Globus pallidus (tissue), 1 donor: ENCODE data around the gene STK32C.

Source experiments
- DNase-seq: peaks from one replicate; pipeline ENCODE4 v3.0.0-alpha.2; 2015; ENCODE audit warnings: low spot score

Gene STK32C

DNA sequence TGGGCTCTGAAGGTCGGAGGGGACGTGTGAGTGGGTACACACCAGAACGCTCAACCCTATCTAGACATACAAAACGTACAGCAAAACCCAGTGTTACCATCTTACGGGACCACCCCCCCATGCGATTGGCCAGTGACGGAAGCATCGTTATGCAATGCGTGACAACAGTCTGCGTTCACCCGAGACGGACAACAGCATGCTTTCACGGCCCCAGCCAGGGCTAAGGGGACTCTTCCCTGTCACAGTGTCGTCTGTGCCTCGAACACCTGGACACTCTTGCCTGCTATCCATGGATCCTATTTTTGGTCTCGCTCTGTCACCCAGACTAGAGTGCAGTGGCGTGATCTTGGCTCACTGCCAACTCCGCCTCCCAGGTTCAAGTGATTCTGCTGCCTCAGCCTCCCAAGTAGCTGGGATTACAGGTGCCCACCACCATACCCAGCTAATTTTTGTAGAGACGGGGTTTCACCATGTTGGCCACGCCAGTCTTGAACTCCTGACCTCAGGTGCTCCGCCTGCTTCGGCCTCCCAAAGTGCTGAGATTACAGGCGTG, 97.7 kb downstream of the STK32C start:
- DNase-seq, result no peak

DNA sequence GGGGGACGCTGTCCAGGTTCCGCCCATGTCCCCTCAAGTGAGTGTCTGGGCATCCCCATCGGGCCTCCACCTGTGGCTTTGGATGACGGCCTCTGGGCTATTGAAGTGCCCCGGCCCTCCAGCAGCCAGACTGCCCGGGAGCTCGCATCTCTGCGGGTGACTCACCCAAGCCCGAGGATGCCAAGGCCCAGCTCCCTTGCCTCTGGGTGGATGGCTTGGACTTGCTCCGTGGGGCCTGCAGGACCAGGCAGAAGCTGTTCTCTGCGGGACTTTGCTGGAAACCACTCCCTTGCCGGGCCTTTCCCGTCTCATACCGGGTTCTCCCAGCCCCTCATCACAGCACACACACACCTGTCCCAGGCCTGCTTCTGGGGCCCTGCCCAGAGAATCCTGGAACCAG, 98.6 kb downstream of the STK32C start:
- DNase-seq, result no peak

DNA sequence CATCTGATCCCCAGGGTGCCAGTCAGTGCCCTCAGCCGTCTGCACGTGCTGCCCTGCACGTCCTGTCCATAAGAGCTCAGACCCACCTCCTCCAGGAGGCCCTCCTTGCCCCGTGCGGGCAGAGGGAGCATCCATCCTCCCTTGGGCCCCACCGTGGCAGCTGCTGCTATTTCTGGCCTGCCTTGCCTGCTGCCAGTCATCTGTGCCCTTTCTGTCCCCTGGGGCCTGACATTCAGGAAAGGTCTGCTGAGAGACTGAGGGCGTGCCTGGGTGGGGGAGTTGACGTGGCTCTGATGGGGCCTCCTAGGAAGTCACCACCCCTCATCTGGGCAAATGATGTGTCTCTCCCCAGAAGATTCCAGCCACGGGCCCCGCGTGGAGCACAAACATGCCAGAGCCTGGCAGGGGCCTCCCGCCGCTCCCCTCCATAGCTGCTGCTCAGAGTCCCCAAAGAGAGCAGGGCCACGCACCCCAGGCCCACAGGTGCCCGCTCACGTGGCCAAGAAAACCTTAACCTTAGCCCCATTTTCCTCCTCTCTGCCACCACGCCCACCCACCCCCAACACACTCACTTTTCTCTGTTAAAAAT, 99.2 kb downstream of the STK32C start:
- DNase-seq, result no peak

DNA sequence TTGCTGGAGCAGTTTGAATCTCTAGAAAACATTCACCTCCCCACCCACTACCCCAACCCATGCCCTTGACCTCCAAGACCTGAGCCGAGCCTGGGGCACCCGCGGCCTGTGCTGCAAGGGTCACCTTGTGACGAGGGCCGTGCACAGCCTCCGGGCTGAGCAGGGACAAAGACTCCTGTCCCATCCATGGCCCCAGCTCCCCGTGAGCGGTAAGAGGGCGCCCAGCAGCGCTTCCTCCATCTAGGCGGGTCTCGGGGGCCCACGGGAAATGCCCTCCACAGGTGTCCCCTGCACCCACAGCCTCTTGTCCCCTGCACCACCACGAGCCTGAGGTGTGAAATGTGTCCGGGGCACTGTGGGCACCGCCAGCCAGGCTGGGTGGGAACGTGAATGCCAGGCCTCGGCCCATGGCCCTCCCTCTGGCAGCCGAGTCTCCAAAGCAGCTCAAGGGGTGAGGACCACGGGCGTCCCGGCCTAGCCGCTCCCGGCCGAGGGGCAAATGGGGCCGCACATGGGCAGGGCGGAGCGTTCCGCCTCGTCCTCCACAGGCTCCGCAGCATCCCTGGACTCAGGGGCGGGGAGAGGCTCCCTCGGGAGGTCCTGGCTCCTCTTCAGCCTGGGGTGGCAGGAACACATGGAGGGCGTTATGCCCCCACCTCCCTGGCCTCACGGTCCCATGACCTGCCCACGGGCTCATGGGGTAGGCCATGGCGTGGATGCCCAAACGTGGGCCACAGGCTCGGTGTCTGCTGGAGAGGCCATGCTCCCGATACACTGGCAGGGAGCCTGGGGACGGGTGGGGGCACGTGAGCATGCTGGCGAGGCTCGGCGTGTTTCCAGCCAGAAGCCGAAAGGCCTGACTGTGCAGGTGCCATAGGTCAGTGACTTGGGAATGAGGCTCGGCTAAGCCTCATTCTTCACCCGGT, 100.0 kb downstream of the STK32C start:
- no peak for DNase-seq

DNA sequence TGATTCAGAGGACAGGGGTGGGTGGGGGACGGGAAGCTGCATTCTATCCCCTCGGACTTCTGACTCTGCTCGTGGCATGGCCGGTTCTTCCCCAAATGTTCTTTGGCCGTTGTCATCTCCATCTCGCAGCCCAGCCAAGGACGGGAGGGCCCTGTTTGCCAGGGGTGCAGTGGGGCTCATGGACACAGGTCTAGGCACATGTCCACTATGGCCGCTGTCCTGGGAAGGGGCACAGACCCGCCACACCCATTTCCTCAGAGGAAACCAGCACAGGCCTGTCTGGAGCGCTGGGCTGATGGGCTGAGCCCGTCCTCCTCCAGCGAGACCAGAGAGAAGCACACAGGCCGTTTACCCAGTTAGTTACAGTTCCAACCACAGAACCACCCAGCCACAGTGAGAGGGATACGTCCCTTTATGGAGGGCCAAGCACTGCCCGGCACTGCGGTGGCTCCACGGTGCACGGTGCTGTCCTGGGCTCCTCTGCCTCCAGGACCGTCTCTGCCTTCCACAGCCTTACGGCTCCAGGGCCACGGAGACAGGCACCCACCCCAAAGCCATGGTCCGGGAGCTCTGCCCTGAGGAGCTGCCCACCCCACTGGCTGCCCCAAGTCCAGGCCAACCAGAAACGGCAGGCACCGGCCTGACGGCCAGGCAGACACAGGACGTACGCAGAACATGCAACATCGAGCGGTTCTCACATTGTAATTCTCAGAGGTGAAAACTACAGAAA, 100.8 kb downstream of the STK32C start:
- no peak for DNase-seq

DNA sequence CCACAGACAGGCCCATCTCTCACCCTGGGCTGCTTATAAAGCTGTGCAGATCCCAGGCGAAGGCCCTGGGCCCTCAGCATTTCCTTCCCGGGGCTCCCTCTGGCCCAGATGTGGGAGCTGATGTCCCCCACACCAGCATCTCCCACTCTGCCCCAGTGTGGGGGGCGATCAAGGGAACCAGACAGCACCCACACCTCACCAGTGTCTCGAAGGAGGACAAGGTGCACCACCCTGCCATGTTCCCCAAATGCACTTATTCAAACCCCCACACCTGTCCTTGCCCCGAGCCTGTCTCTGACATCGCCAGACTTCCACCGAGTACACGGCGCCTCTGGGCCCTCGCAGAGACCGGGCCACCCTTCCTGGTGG, 101.4 kb downstream of the STK32C start:
- no peak for DNase-seq

DNA sequence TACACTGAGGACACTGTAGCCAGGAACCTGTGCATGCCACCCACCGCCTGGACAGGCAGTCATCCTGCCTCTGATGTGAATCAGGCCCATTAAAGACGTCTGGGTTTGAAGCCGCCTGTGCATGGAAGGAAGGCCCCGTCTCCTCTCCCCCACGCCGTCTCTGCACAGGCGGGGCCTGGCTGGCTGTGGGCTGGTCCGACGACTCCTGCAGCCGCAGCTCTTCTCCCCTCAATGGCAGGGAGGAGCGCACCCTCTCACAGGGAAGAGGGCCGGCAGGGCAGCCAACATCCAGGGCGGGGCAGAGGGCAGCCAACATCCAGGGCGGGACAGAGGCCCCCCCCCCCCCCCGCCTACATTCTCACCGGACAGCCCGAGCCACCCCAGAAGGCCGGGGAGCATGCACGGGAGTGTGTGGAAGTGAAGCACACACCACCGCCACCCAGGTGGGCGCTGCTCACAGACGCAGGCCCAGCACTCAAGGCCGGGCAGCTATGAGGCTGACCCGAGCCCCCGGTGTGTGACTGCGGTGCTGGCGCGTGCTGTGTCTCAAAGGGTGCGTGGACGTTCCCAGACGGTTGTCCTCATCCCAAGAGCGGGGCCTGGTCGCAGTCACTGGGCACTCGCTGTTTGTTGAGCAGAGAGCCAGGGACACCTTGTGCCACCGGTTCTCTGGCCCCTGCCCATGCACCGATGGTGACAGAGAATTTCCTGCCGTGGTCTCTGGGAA, 101.9 kb downstream of the STK32C start:
- DNase-seq, result no peak

DNA sequence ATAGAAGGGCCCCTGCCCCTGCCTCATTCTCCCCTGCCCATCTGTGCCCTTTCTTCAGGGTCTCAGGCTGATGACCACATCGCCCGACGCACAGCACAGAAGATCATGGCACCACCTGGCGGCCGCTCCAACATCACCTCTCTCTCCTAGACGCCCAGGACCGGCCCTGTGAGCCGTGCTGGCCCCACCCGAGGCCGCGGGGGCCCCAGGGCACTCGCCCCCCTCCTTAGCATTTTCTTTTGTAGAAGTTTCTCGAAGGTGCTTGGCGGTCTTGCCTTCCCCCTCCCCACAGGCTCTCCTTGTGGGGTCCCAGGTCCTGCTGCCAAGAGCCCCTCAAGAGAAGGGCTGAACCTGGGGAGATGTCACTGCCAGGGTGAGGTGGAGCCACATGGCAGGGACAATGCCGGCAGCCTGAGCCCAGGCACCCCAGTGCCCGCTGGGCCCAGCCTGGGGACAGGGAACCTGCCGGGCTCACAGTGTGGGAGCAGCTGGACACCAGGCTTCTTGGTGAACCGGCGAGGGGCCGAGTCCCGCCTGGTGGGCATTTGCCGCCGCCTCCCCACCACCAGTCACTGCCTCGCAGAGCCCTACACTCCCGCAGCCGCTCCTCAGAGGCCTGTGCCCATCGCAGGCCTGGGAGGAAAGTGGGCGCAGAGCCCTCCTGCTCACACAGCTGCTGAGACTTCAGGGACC, 102.8 kb downstream of the STK32C start:
- DNase-seq, result no peak

DNA sequence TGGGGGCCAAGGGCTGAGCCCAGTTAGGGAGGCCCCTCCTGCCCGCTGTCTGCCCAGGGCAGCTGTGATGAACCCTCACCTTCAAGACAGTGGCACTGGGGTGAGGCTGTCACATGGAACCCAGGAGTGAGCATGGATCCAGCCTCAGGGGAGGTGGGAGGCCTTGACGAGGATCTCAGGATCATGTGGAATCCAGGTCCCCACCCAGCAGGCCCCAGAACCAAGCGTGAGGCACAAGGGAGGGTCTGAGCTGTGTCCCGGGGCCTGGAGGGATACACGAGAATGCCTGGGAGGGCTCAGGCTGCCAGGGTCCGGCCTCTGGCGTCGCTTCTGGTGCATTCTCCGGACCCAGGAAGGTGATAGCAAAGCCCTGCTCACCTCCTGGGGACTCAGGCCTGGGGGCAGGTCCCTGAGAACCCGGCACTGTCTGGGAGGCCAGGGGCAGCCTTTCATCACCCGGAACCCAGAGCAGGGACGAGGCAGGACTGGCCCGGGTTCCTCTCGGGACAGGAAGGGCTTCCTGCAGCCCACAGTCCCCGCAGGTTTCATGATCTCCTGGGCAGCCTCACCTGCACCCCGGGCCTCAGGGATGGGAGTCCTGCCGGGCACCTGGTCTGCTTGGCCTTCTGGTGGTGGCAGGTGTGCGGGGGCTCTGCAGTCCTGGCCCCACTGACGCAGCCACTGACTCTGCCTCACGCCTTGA, 103.5 kb downstream of the STK32C start:
- DNase-seq, result no peak

DNA sequence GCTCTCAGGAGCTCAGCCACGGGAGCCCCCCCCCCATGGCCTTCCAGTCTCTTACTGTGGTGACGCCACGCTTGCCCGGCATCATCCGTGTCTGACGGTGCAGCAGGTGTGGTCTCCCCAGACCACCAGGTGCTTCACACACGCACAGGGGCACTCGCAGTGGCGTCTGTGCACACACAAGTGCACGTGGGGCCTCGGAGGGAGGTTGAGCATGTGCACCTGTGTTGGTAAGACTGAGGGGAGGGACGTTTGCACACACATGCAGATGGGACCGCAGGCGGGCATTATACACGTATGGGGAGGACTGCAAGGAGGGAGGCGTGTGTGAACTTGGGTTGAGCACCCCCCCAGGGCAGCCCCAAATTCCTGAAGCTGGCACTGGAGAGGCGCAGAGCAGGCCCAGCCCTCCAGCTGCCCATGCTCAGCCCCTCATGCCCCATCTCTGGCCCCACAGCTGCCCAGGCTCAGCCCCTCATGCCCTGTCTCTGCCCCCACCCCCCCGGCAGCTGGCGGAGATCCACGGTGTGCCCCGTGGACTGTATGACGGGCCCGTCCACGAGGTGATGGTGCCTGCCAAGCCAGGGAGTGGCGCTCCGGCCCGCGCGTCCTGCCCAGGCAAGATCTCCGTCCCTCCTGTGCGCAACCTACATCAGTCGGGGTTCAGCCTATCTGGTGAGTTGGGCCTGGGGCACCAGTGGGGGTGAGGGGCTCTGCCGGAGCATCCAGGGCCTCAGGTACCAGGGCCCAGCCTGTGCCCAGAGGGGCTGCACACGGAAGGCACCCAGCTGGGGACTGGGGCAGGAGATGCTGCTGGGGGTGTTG, 104.3 kb downstream of the STK32C start:
- DNase-seq, result no peak

DNA sequence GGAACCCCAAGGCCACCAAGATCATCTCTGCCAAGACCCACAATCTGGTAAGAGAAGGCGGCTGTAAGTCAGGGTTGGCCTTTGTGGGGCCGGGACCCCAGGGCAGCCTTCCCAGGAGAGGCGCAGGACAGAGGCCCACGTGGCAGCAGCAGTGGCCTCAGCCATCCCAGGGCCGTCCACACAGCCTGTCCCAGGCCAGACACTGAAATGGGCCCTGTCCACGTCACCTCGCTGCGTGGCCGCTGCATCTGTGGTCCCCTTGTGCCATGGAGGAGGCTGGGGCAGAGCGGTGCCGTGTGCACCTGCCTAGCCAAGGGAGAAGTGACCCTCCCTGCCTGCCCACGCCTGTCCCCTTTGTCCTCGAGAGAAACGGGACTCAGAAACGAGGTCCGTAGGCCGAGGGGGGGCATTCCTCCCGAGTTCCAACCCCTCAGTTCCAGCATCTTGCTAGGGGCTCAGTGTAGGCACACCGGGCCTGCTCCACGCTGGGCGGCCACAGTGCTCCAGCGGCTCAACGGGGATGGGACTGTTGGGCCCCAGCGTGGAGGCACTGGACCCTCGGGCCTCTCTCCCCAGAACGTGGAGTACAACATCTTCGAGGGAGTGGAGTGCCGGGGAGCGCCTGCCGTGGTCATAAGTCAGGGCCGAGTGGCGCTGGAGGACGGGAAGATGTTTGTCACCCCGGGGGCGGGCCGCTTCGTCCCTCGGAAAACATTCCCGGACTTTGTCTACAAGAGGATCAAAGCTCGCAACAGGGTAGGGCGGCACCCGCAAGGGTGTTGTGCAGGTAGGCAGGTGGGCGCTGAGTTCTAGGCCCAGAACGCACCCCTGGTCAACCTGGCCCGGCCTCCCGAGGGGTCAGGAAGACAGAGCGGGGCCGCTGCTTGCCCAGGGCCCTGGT, 105.4 kb downstream of the STK32C start:
- no peak for DNase-seq

DNA sequence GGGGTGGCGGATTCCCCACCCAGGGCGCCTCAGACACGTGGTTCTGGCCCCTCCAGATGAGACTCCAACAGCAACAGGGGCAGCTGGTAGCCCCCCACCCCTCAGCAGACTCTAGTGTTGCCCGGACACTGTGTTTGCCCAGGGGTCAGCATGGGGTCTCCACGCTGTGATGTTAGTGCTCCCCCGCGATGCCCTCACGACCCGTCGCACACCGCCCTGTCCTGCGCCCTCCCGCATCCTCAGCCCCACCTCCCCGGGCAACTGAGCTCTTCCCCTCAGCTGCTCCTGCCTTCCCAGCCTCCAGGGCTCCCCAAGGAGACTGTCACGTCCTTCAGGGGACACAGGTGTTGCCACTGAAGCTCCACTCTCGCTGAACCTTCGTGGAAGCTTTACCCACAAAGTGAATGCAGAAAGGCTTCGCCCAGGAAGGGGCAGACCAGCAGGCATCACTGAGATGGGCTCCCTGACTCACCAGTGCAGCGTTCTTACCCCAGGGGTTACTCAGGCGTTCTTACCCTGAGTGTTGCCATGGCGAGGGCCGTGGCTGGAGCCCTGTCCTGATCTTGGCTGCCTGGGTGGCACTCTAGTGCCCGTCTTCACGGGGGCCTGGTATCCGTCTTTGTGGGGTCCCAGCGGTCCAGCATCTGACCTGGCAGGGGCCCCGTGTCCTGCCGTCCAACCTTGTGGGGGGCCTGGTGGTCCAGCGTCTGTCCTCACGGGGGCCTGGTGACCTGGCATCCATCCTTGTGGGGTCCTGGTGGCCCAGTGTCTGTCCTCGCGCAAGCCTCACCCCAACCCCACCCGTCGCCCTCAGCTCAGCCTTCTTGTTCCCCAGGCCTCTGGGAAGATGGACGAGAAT, 106.4 kb downstream of the STK32C start:
- DNase-seq, result no peak

DNA sequence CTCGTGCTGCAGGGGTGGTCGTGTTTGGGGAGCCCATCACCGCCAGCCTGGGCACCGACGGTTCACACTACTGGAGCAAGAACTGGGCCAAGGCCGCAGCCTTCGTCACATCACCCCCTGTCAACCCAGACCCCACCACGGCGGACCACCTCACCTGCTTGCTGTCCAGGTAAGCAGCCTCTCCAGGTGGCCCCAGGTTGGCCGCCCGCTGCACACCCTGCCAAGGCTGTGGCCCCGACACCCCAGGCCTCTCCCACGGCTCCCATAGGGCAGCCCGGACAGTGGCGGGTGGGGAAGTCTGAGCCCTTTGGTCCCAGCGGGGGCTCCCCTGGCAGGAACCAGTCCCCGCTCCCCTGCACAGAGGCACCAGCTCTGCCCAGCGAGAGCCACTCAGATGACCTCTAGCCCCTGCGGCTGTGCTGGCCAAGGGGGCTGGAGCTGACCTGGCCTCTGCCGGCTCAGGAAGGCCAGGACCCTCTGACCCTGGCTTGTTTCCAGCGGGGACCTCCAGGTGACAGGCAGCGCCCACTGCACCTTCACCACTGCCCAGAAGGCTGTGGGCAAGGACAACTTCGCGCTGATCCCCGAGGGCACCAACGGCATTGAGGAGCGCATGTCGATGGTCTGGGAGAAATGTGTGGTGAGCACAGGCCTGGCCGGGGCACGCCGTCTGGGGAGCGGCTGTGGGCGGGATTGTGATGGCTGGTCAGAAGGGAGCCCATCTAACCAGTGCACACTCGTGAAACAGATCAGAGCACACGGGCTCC, 107.2 kb downstream of the STK32C start:
- DNase-seq, result no peak

DNA sequence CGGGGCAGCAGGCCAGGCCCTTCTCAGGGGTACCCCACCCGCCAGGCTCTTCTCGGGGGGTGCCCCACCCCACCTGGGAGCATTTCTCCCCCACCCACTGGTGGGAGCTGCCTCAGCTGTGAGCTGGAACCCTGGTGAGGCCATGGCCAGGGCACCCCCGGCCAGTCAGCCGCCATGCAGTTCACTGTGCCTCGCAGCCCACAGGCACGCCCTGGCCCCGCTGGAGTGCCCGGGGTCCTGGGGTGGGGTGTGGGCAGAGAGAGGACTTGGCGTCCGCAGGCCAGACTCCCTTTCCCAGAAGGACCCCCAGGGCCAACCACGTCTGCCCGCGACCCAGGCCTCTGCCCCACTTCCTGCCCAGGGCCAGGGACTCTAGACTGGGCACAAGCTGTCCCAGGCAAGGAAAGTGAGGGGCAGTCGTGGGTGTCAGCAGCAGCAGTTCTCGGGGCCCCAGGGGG, 107.9 kb downstream of the STK32C start:
- DNase-seq, result no peak

DNA sequence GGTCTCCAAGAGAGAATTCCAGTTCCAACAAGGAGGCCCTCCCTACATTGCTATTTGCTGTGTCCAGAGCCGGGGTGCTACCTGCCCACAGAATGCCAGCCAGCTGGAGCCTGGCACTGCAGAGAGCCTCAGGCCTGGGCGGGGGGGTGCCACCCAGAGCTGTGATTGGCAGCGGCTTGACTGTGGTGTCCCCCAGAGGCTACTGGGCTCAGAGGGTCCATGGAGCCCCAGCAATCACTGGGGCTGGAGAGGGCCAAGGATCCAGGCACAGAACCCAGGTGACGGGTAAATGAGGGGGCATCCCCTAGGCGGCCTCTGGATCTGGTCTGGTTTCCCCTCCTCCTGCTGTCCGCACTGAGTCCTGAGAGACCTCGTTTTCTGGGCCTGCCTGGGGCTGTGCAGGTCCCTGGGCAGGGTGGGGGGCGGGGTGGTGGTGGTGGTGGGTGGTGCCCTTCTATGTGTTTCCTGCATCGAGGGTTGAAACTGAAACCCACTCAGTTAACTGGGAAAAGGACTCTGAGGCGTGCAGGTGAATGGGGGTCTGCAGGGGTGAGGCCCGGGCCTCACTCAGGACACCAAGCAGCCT, 108.4 kb downstream of the STK32C start:
- no peak for DNase-seq

DNA sequence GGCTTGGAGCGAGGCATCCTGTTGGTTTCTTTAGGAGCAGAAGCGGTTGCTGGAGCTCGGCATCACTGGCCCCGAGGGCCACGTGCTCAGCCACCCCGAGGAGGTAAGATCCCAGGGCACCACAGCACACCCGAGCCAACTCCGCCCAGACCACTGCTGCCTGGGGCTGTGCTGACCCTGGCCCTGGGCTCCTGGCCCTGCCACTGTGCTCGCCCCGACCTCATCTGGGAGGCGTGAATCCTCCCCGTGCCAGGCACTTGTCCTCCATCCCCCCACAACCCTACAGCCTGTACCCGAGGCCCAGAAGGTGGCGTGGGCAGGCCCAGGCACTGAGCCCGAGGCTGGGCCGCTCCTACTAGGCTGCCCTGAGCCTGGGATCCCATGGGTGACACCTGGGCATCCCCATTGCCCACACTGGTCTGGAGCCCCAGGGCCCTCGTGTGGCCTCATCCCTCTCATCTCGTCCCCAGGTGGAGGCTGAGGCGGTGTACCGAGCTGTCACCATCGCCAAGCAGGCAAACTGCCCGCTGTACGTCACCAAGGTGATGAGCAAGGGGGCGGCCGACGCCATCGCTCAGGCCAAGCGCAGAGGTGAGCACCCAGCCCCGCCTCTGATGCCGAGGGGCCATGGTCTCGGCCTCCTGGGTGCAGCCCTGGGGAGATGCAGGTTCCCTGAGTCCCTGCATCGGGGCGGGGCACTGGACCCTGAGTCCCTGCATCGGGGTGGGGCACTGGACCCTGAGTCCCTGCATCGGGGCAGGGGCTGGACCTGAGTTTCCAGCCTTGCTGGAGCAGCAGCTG, 109.2 kb downstream of the STK32C start:
- no peak for DNase-seq
